ENCODE measurements around the gene SH3BP4. TPM values are rescaled to one million over a fixed set of nuclear protein-coding genes. Genes with fewer than 3 reads are reported as not detected.

SH3BP4 gene
- total RNA-seq, 1 experiment from 2014 or later = 93.8 TPM

DNA sequence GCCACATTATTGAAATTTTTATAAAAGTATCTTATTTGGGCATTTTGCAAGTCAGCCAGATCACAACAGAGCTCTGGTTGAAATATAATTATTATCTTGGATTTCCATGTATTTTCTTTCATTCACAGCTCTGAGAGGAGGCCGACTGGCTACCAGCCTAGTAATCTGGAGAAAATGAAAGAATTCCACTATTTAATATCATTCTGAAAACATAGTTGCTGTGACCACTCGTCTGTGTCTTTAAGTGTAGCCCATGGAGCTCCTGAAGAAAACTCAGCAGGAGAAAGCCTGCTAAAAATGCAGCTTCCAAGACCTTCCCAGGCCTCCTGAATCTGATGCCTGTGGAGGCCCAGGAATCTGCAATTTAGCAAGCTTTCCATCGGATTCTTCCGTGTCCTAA lies 114.7 kb downstream of the SH3BP4 start:
- Histone ChIP-seq H3K4me2 (ENCODE audit: insufficient read depth, insufficient read length, low read length) (no peak overlapping the region), H3T11ph (ENCODE audit: low read length) (no peak overlapping the region), H3K79me2 (ENCODE audit: insufficient read depth, low read length) (no peaks in the 10 kb centered on the region), H3K79me1 (ENCODE audit: insufficient read depth, low read depth, low read length, poor library complexity, severe bottlenecking) (no peaks in the 10 kb centered on the region), H3K9me3 (ENCODE audit: control insufficient read depth, low read depth, low read length) (no peaks in the 10 kb centered on the region), H2AK5ac (ENCODE audit: insufficient read length, low read length) (no peak overlapping the region), H3K18ac (ENCODE audit: insufficient read length, low read depth, low read length) (no peak overlapping the region), H3K23me2 (ENCODE audit: insufficient read length, low read depth, low read length, poor library complexity, severe bottlenecking) (no peaks in the 10 kb centered on the region), H3K23ac (ENCODE audit: insufficient read length, low read depth, low read length) (no peak overlapping the region), H2BK120ac (ENCODE audit: low read depth, low read length, poor library complexity, severe bottlenecking) (no peak overlapping the region), H3K4ac (ENCODE audit: low read depth, low read length) (no peak overlapping the region), H3K14ac (ENCODE audit: insufficient read depth, low read length) (no peak overlapping the region), H2AFZ (ENCODE audit: low read length) (no peak overlapping the region), H4K20me1 (ENCODE audit: control insufficient read depth, insufficient read depth, insufficient read length) (no peaks in the 10 kb centered on the region), H2BK12ac (ENCODE audit: insufficient read length, low read depth, low read length) (no peak overlapping the region), H3K9ac (ENCODE audit: extremely low read depth, insufficient read length, low read length) (no peak overlapping the region), H2BK20ac (ENCODE audit: low read depth, low read length, poor library complexity, severe bottlenecking) (no peak overlapping the region), H4K91ac (ENCODE audit: insufficient read length, low read depth, low read length) (no peak overlapping the region), H3K27ac (ENCODE audit: insufficient read length, low read depth, low read length) (no peak overlapping the region), H4K5ac (ENCODE audit: insufficient read length, low read depth, low read length) (no peak overlapping the region), H2BK5ac (ENCODE audit: insufficient read length, low read length) (no peak overlapping the region), H2BK15ac (ENCODE audit: low read depth, low read length) (no peak overlapping the region), H3K56ac (ENCODE audit: insufficient read length, low read depth, low read length) (no peak overlapping the region), H3K4me1 (ENCODE audit: insufficient read depth, low read length) (peaks cover 2% of the 10 kb centered on the region; the same call in 1 of the 2 replicates), H3K27me3 (ENCODE audit: insufficient read depth, low read length) (no peaks in the 10 kb centered on the region), H4K8ac (replicated peaks; ENCODE audit: insufficient read length, low read depth, low read length) (no peak overlapping the region)
- peaks cover 49 to 63% of the 10 kb centered on the region in 2 experiments for H3K4me1 Mint-ChIP-seq
- WGBS (ENCODE audit: extremely low coverage, insufficient read length, low lambda C conversion rate) = no CpG with 5 or more reads among the region's 4 CpGs
- DNase-seq = no peak
- TF ChIP-seq, protein P1, sequence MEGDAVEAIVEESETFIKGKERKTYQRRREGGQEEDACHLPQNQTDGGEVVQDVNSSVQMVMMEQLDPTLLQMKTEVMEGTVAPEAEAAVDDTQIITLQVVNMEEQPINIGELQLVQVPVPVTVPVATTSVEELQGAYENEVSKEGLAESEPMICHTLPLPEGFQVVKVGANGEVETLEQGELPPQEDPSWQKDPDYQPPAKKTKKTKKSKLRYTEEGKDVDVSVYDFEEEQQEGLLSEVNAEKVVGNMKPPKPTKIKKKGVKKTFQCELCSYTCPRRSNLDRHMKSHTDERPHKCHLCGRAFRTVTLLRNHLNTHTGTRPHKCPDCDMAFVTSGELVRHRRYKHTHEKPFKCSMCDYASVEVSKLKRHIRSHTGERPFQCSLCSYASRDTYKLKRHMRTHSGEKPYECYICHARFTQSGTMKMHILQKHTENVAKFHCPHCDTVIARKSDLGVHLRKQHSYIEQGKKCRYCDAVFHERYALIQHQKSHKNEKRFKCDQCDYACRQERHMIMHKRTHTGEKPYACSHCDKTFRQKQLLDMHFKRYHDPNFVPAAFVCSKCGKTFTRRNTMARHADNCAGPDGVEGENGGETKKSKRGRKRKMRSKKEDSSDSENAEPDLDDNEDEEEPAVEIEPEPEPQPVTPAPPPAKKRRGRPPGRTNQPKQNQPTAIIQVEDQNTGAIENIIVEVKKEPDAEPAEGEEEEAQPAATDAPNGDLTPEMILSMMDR (conservative IDR thresholded peaks at IDR 0.05) = no peak
- H3K27ac Mint-ChIP-seq = peak overlapping the region in 1 of 3 experiments; percentile 92; a peak in 2 of 7 replicates
- H3K36me3 Mint-ChIP-seq (ENCODE audit: insufficient read depth in 1 of 3, low read depth in 3 of 3) = no peaks in the 10 kb centered on the region; a peak in 1 of 7 replicates
- H3K27me3 Mint-ChIP-seq (ENCODE audit: low read depth) = no peaks in the 10 kb centered on the region; the same call in 1 of the 2 replicates
- peak overlapping the region in 1 of 2 experiments; percentile 12; a peak in 1 of 5 replicates for H3K4me3 Mint-ChIP-seq
- H3K9me3 Mint-ChIP-seq = peaks cover 0 to 9% of the 10 kb centered on the region in 2 experiments; a peak in 2 of 5 replicates
